K562 (cell line): ENCODE data around the gene UNC5B. TPM values are rescaled to one million over a fixed set of nuclear protein-coding genes. Genes with fewer than 3 reads are reported as not detected.

Source experiments
- ATAC-seq: fragments of 200-7000 bp; cut with Tn5 transposase; 3 replicates; pipeline ENCODE4 v1.9.1; 2020; ENCODE audit warnings: moderate library complexity
- BruUV-seq: library from RNA; stranded (reverse); fragments of 400-500 nt; replicated peaks from 2 replicates; lab custom pipeline; 2021; lab: Mats Ljungman, UMichigan
- CTCF ChIA-PET: fragments of 300-600 bp; formaldehyde crosslinking; extraction: SDS; loops from one replicate; lab custom pipeline; 2021; ENCODE audit warnings: low intra/inter-chr PET ratio; lab: Yijun Ruan, JAX
- POLR2A ChIA-PET: fragments of 300-600, 350-650 bp; sonication (Branson Sonifier 250); formaldehyde crosslinking; extraction: SDS; loops from one replicate; lab custom pipeline; 2021; ENCODE audit warnings: antibody characterized with exemption, inconsistent platforms; lab: Yijun Ruan, JAX
- DNase-seq, 4 experiments: peaks; one replicate each; pipeline versions ENCODE4 v3.0.0 to v3.0.0-alpha.2; 2011 to 2018; ENCODE audit warnings: low spot score in 3 of 4, mixed read lengths in 3 of 4; ENCODE audit errors: extremely low read depth in 1 of 4
- FAIRE-seq: peaks from 2 replicates; lab custom pipeline; 2011; peaks lifted over from hg19 to GRCh38; lab: Jason Lieb, UNC
- H2AFZ ChIP-seq: 2 replicates; pipeline ENCODE4 v1.6.0; 2011; ENCODE audit warnings: low read depth, low read length, control low read depth, inconsistent platforms
- H3K27ac ChIP-seq: fragments of 200-600 bp; 3 replicates; pipeline ENCODE4 v1.8.0; 2011; ENCODE audit warnings: low read depth, mild to moderate bottlenecking, control low read depth, inconsistent platforms, low read length, moderate library complexity, mixed read lengths; ENCODE audit errors: extremely low read depth
- H3K27me3 ChIP-seq, 2 experiments: fragments of 300-600 bp in 1 of 2; 2 replicates in 1 of 2; 3 replicates in 1 of 2; pipeline versions ENCODE4 v1.6.0 to v1.8.0; 2011; ENCODE audit warnings: inconsistent platforms in 2 of 2, low read length in 2 of 2, mild to moderate bottlenecking in 1 of 2, mixed read lengths in 1 of 2, moderate library complexity in 1 of 2; ENCODE audit not compliant: control insufficient read depth in 2 of 2, insufficient read depth in 2 of 2
- H3K36me3 ChIP-seq: fragments of 300-600 bp; 3 replicates; pipeline ENCODE4 v1.8.0; 2011; ENCODE audit warnings: mild to moderate bottlenecking, low read length, inconsistent platforms; ENCODE audit not compliant: control insufficient read depth, insufficient read depth
- H3K4me1 ChIP-seq, 2 experiments: fragments of 200-600 bp in 1 of 2; replicated peaks in 1 of 2; 2 replicates in 1 of 2; 3 replicates in 1 of 2; pipeline versions ENCODE4 v1.5.1 to v1.8.0; 2011; ENCODE audit warnings: inconsistent platforms in 2 of 2, low read length in 2 of 2, mild to moderate bottlenecking in 1 of 2, mixed read lengths in 1 of 2, moderate library complexity in 1 of 2; ENCODE audit not compliant: control insufficient read depth in 2 of 2, insufficient read depth in 2 of 2
- H3K4me2 ChIP-seq: 2 replicates; pipeline ENCODE4 v1.6.1; 2011; ENCODE audit warnings: low read length, control low read depth, inconsistent platforms, mixed read lengths; ENCODE audit not compliant: insufficient read depth
- H3K4me3 ChIP-seq: fragments of 200-600 bp; sonication (generic), shearing (Covaris generic); 2 replicates; pipeline ENCODE4 v1.5.1; 2016; ENCODE audit warnings: control low read depth, inconsistent platforms
- H3K79me2 ChIP-seq: fragments of 200-600 bp; 3 replicates; pipeline ENCODE4 v1.8.0; 2011; ENCODE audit warnings: low read length, inconsistent platforms; ENCODE audit not compliant: control insufficient read depth, insufficient read depth
- H3K9ac ChIP-seq, 2 experiments: 2 replicates each; pipeline versions ENCODE4 v1.6.0 to v1.6.1; 2011; ENCODE audit warnings: low read depth in 2 of 2, low read length in 2 of 2, control low read depth in 1 of 2, inconsistent platforms in 1 of 2, mild to moderate bottlenecking in 1 of 2, mixed read lengths in 1 of 2; ENCODE audit not compliant: insufficient read depth in 1 of 2
- H3K9me1 ChIP-seq: one replicate; pipeline ENCODE4 v1.6.0; 2011; ENCODE audit warnings: inconsistent platforms, mild to moderate bottlenecking, low read length, moderate library complexity; ENCODE audit not compliant: control insufficient read depth, insufficient read depth
- H3K9me3 ChIP-seq: replicated peaks from 2 replicates; pipeline ENCODE4 v1.5.1; 2011; ENCODE audit warnings: low read depth, low read length, inconsistent platforms; ENCODE audit not compliant: control insufficient read depth, insufficient read depth
- H4K20me1 ChIP-seq: replicated peaks from 2 replicates; pipeline ENCODE4 v1.6.1; 2011; ENCODE audit warnings: low read length, inconsistent platforms, mixed read lengths; ENCODE audit not compliant: control insufficient read depth, insufficient read depth
- BCOR ChIP-seq: fragments of 450-650 bp; IDR thresholded peaks from 2 replicates; pipeline ENCODE4 v1.6.1; 2016
- KLF16 ChIP-seq: IDR thresholded peaks from 2 replicates; pipeline ENCODE4 v1.6.1; 2016; ENCODE audit warnings: antibody characterized with exemption
- MAFK ChIP-seq: IDR thresholded peaks from 2 replicates; pipeline ENCODE4 v1.6.1; 2011; ENCODE audit warnings: low read length, improper control_type of control experiment
- MEIS2 ChIP-seq: fragments of 450-650 bp; IDR thresholded peaks from 2 replicates; pipeline ENCODE4 v1.6.1; 2014; ENCODE audit warnings: mild to moderate bottlenecking; ENCODE audit not compliant: partially characterized antibody
- NFIC ChIP-seq: fragments of 450-650 bp; IDR thresholded peaks from 2 replicates; pipeline ENCODE4 v1.6.1; 2017; ENCODE audit warnings: mild to moderate bottlenecking, inconsistent platforms
- ZNF3 ChIP-seq: fragments of 250-450 bp; sonication (Bioruptor Pico); IDR thresholded peaks from 2 replicates; pipeline ENCODE4 v1.5.0; 2021; ENCODE audit warnings: mild to moderate bottlenecking, moderate library complexity
- ZNF780A ChIP-seq: fragments of 250-450 bp; sonication (Bioruptor Pico); IDR thresholded peaks from 2 replicates; pipeline ENCODE4 v1.5.0; 2021; ENCODE audit warnings: mild to moderate bottlenecking
- WGBS: fragments of 100-300 bp; shearing (Covaris generic); methylation state at CpG from one replicate; pipeline ENCODE4 v1.1.6; 2016; ENCODE audit warnings: low coverage, mixed read lengths; ENCODE audit not compliant: insufficient coverage; ENCODE audit errors: missing lambda C conversion rate; 5-methylcytosine and 5-hydroxymethylcytosine counted together
- in situ Hi-C: fragments of 300-500 bp; cut with MboI; formaldehyde crosslinking; loops from 4 replicates; pipeline ENCODE4 v1.15.0; 2018; ENCODE audit warnings: inconsistent platforms, mixed read lengths
- intact Hi-C: fragments of 100-400 bp; cut with micrococcal nuclease; formaldehyde crosslinking; loops from 2 replicates; pipeline ENCODE4 v1.14.2; 2022
- polyA plus RNA-seq, 8 experiments: library from polyadenylated mRNA; depleted of rRNA in 4 of 8; stranded (reverse) in 5 of 8; unstranded in 3 of 8; fragments of >200 nt; fragmentation: Nextera tagmentation in 2 of 8; fragmentation: Illumina TruSeq in 1 of 8; extraction: Ambion mirVana in 2 of 8; extraction: Trizol in 1 of 8; gene quantifications; 2 replicates each; pipeline versions ENCODE4 v1.2.1 to v1.2.3, GENCODE V29; 2011 to 2014; ENCODE audit warnings: inconsistent platforms in 1 of 8, missing spikeins in 1 of 8
- total RNA-seq, 7 experiments: library from RNA; depleted of rRNA in 6 of 7; stranded (reverse); fragments of >200 nt in 6 of 7; fragmentation: Illumina TruSeq in 2 of 7; extraction: Trizol in 2 of 7; gene quantifications; 2 replicates each; pipeline versions ENCODE4 v1.2.1 to v1.2.3, GENCODE V29; 2011 to 2021; ENCODE audit warnings: low replicate concordance in 1 of 7
- TF ChIP-seq, protein P1 (sequence below): fragments of 250-450 bp; sonication (Bioruptor Pico); IDR thresholded peaks from 2 replicates; pipeline ENCODE4 v1.9.0; 2021; ENCODE audit warnings: mild to moderate bottlenecking, inconsistent platforms
- TF ChIP-seq, protein P2 (sequence below): fragments of 250-450 bp; sonication (Bioruptor Pico); IDR thresholded peaks from 2 replicates; pipeline ENCODE4 v1.8.0; 2022; ENCODE audit warnings: moderate library complexity, mild to moderate bottlenecking, inconsistent platforms
- TF ChIP-seq, protein P3 (sequence below): fragments of 250-450 bp; sonication (Bioruptor Pico); IDR thresholded peaks from 2 replicates; pipeline ENCODE4 v1.8.0; 2021; ENCODE audit warnings: moderate library complexity, mild to moderate bottlenecking, inconsistent platforms
- TF ChIP-seq, protein P4 (sequence below): fragments of 450-650 bp; IDR thresholded peaks from 2 replicates; pipeline ENCODE4 v1.6.1; 2017; ENCODE audit warnings: mild to moderate bottlenecking, moderate library complexity

Gene UNC5B
- total and polyA plus RNA-seq, 9 of the 15 experiments (the other 6 are each of a cell fraction or from before 2014, with no cell fraction given), result 0.10 to 8.4 (median 2.1) TPM

DNA sequence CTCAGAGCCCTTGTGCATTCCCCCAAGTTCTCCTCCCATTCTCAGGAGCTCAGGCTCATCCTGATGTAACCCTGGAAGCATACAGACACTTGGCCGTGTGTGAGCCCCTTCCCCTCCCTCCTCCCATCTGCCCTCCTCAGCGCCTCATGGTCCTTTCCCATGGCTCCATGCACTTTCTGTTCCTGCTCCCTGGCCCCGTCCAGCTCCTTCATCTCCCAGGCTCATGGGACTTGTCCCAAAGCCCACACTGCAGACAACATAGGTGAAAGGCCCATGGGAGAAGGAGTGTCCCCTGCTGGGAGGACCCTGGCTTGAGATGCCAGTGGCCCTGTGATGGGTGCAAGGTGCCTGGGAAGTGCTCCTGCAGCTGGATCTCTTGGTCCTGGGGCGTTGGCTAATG is 82.5 kb downstream of the UNC5B start:
- in situ Hi-C loops, result no loop called here
- H3K4me1 ChIP-seq, result peaks cover 3 to 18% of the 10 kb centered on the region in 2 experiments; a peak in 4 of 5 replicates
- ATAC-seq, result no peak
- H4K20me1 ChIP-seq, result peaks cover 2% of the 10 kb centered on the region; the same call in 1 of the 2 replicates
- H3K9me3 ChIP-seq, result no peaks in the 10 kb centered on the region
- DNase-seq, result no peak
- no peak overlapping the region for H2AFZ ChIP-seq
- H3K79me2 ChIP-seq, result no peaks in the 10 kb centered on the region
- H3K27me3 ChIP-seq, result peaks cover 0 to 27% of the 10 kb centered on the region in 2 experiments; a peak in 2 of 5 replicates
- BruUV-seq, result no TSS peak
- intact Hi-C loops, result no loop called here
- ChIA-PET POLR2A (no interaction called here), CTCF (no interaction called here)
- no peak overlapping the region for H3K4me2 ChIP-seq
- no peaks in the 10 kb centered on the region for H3K9me1 ChIP-seq
- no peak overlapping the region for H3K27ac ChIP-seq
- no peaks in the 10 kb centered on the region for H3K36me3 ChIP-seq
- WGBS, result 24% methylated on average over 4 of the region's 4 CpGs
- TF ChIP-seq NFIC, result 0 out of 2 replicates have a peak, but pooled peaks have one; percentile 22
- no peak for TF ChIP-seq KLF16
- no peak overlapping the region for H3K9ac ChIP-seq
- FAIRE-seq, result no peak
- H3K4me3 ChIP-seq, result no peak overlapping the region

DNA sequence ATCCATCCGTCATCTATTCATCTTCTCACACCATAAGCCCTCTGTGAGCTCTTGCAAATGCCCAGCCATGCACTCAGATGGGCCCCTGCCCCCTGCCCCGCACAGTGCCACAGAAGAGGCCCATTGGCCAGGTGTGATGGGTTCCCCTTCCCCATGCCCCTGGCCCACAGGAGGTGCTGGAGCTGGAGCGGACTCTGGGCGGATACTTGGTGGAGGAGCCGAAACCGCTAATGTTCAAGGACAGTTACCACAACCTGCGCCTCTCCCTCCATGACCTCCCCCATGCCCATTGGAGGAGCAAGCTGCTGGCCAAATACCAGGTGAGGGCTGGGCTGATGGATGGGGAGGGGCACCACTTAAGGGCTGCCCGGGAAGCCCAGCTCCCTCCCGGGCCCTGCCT is 83.3 kb downstream of the UNC5B start:
- TF ChIP-seq, protein P1, sequence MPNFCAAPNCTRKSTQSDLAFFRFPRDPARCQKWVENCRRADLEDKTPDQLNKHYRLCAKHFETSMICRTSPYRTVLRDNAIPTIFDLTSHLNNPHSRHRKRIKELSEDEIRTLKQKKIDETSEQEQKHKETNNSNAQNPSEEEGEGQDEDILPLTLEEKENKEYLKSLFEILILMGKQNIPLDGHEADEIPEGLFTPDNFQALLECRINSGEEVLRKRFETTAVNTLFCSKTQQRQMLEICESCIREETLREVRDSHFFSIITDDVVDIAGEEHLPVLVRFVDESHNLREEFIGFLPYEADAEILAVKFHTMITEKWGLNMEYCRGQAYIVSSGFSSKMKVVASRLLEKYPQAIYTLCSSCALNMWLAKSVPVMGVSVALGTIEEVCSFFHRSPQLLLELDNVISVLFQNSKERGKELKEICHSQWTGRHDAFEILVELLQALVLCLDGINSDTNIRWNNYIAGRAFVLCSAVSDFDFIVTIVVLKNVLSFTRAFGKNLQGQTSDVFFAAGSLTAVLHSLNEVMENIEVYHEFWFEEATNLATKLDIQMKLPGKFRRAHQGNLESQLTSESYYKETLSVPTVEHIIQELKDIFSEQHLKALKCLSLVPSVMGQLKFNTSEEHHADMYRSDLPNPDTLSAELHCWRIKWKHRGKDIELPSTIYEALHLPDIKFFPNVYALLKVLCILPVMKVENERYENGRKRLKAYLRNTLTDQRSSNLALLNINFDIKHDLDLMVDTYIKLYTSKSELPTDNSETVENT, result no peak
- TF ChIP-seq, protein P2, sequence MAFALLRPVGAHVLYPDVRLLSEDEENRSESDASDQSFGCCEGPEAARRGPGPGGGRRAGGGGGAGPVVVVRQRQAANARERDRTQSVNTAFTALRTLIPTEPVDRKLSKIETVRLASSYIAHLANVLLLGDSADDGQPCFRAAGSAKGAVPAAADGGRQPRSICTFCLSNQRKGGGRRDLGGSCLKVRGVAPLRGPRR (CRISPR knock-in tag), result no peak
- no peak for TF ChIP-seq MAFK
- TF ChIP-seq, protein P3, sequence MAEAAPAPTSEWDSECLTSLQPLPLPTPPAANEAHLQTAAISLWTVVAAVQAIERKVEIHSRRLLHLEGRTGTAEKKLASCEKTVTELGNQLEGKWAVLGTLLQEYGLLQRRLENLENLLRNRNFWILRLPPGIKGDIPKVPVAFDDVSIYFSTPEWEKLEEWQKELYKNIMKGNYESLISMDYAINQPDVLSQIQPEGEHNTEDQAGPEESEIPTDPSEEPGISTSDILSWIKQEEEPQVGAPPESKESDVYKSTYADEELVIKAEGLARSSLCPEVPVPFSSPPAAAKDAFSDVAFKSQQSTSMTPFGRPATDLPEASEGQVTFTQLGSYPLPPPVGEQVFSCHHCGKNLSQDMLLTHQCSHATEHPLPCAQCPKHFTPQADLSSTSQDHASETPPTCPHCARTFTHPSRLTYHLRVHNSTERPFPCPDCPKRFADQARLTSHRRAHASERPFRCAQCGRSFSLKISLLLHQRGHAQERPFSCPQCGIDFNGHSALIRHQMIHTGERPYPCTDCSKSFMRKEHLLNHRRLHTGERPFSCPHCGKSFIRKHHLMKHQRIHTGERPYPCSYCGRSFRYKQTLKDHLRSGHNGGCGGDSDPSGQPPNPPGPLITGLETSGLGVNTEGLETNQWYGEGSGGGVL (CRISPR knock-in tag), result no peak
- TF ChIP-seq, protein P4, sequence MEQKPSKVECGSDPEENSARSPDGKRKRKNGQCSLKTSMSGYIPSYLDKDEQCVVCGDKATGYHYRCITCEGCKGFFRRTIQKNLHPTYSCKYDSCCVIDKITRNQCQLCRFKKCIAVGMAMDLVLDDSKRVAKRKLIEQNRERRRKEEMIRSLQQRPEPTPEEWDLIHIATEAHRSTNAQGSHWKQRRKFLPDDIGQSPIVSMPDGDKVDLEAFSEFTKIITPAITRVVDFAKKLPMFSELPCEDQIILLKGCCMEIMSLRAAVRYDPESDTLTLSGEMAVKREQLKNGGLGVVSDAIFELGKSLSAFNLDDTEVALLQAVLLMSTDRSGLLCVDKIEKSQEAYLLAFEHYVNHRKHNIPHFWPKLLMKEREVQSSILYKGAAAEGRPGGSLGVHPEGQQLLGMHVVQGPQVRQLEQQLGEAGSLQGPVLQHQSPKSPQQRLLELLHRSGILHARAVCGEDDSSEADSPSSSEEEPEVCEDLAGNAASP, result no peak
- TF ChIP-seq ZNF3 (CRISPR knock-in tag), result no peak
- TF ChIP-seq ZNF780A (CRISPR knock-in tag), result no peak
- no peak for TF ChIP-seq MEIS2
- TF ChIP-seq BCOR, result no peak
- Histone ChIP-seq H3K4me3 (no peak overlapping the region), H3K9me3 (no peaks in the 10 kb centered on the region), H3K36me3 (no peaks in the 10 kb centered on the region), H3K27ac (no peak overlapping the region), H3K9ac (no peak overlapping the region), H3K9me1 (no peaks in the 10 kb centered on the region), H3K4me2 (no peak overlapping the region), H3K27me3 (peaks cover 4 to 35% of the 10 kb centered on the region in 2 experiments; a peak in 3 of 5 replicates), H2AFZ (no peak overlapping the region), H4K20me1 (peaks cover 2% of the 10 kb centered on the region; the same call in 1 of the 2 replicates), H3K4me1 (peaks cover 0 to 15% of the 10 kb centered on the region in 2 experiments; a peak in 1 of 5 replicates), H3K79me2 (no peaks in the 10 kb centered on the region)
- no TSS peak for BruUV-seq
- ChIA-PET POLR2A (no interaction called here), CTCF (no interaction called here)
- DNase-seq, result no peak
- intact Hi-C loops (no loop called here), in situ Hi-C loops (no loop called here)
- FAIRE-seq, result no peak
- WGBS, result 49% methylated on average over 9 of the region's 9 CpGs
- ATAC-seq, result no peak
